Ovary (tissue), 9 donors: ENCODE results near the gene OR1K1. TPM values are rescaled to one million over a fixed set of nuclear protein-coding genes. Genes with fewer than 3 reads are reported as not detected.

Experiments used
- DNase-seq, 5 donors: peaks; one replicate each; pipeline ENCODE4 v3.0.0-alpha.2; 2019 to 2020
- H3K27ac ChIP-seq, 2 donors: fragments of 200-600 bp; one replicate each; pipeline versions ENCODE4 v1.5.1 to v1.8.0; 2019 to 2022
- H3K27me3 ChIP-seq: fragments of 200-600 bp; one replicate; pipeline ENCODE4 v1.8.0; 2022
- H3K36me3 ChIP-seq: fragments of 200-600 bp; sonication (generic); one replicate; pipeline ENCODE4 v1.5.1; 2019
- H3K4me1 ChIP-seq: one replicate; pipeline ENCODE4 v1.8.1; 2013; ENCODE audit warnings: mild to moderate bottlenecking, moderate library complexity; ENCODE audit not compliant: insufficient read depth
- H3K4me3 ChIP-seq: fragments of 200-600 bp; sonication (generic); one replicate; pipeline ENCODE4 v1.5.1; 2017
- H3K9me3 ChIP-seq, 2 donors: fragments of 200-600 bp in 1 of 2; sonication (generic) in 1 of 2; one replicate each; pipeline versions ENCODE4 v1.5.1 to v1.8.1; 2013 to 2019; ENCODE audit warnings: mild to moderate bottlenecking in 1 of 2, moderate library complexity in 1 of 2
- EP300 ChIP-seq: sonication (generic); formaldehyde crosslinking; IDR thresholded peaks from one replicate; pipeline ENCODE4 v1.6.1; 2017; ENCODE audit warnings: antibody characterized with exemption
- POLR2A ChIP-seq: fragments of 450-650 bp; IDR thresholded peaks from one replicate; pipeline ENCODE4 v1.6.1; 2017; ENCODE audit warnings: antibody characterized with exemption, mild to moderate bottlenecking, moderate library complexity
- WGBS, 3 donors: extraction: QIAGEN DNeasy Blood & Tissue Kit in 1 of 3; methylation state at CpG; one replicate each; pipeline versions ENCODE4 v1.1.5 to v1.1.7; 2013 to 2017; 5-methylcytosine and 5-hydroxymethylcytosine counted together
- intact Hi-C, 4 donors: fragments of 100-400 bp; cut with DNase I; formaldehyde crosslinking; loops; one replicate each; pipeline versions ENCODE4 v1.11.0 to v1.15.1; 2022 to 2023
- polyA plus RNA-seq, 2 donors: library from polyadenylated mRNA; stranded (reverse); fragments of 200-250 nt in 1 of 2; fragments of 350-450 nt in 1 of 2; fragmentation: Illumina TruSeq in 1 of 2; extraction: RNeasy Lipid Tissue Mini Kit (QIAGEN cat#74804) in 1 of 2; gene quantifications; one replicate each; pipeline ENCODE4 v1.2.3, GENCODE V29; 2013 to 2014
- total RNA-seq, 7 donors: library from RNA; depleted of rRNA in 2 of 7; stranded (reverse); fragments of >200 nt in 2 of 7; fragmentation: NEBNext Ultra II Directional in 3 of 7; extraction: Animal tissue kit (Norgen Biotek cat#: 25700) in 3 of 7; gene quantifications; one replicate each; pipeline versions ENCODE4 v1.1.0 to v1.2.4, GENCODE V29; 2016 to 2023
- TF ChIP-seq, protein P1 (sequence below), 3 donors: fragments of 450-650 bp in 2 of 3; fragments of 200-600 bp in 1 of 3; IDR thresholded peaks; one replicate each; pipeline versions ENCODE4 v1.5.1 to v1.8.0; 2016 to 2022; ENCODE audit warnings: antibody characterized with exemption in 3 of 3, mild to moderate bottlenecking in 1 of 3
- donor health status: DM: no; HTN: no; CAD: no; lungs with moderate emphysema.
- donor health status: DM: no; HTN: no; CAD: no.
- donor health status: Bipolar disorder and iron deficiency.
- donor health status: DM: yes; HTN: yes; CAD: no.
- donor health status: DM: no; HTN: no; CAD: no.
- donor health status: DM: yes; HTN: yes; CAD: no.

Gene OR1K1
- total and polyA plus RNA-seq, 9 donors, result not detected

- DNase-seq, result no peak
- TF ChIP-seq POLR2A (no peak), EP300 (no peak)
- TF ChIP-seq, protein P1, sequence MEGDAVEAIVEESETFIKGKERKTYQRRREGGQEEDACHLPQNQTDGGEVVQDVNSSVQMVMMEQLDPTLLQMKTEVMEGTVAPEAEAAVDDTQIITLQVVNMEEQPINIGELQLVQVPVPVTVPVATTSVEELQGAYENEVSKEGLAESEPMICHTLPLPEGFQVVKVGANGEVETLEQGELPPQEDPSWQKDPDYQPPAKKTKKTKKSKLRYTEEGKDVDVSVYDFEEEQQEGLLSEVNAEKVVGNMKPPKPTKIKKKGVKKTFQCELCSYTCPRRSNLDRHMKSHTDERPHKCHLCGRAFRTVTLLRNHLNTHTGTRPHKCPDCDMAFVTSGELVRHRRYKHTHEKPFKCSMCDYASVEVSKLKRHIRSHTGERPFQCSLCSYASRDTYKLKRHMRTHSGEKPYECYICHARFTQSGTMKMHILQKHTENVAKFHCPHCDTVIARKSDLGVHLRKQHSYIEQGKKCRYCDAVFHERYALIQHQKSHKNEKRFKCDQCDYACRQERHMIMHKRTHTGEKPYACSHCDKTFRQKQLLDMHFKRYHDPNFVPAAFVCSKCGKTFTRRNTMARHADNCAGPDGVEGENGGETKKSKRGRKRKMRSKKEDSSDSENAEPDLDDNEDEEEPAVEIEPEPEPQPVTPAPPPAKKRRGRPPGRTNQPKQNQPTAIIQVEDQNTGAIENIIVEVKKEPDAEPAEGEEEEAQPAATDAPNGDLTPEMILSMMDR (IDR thresholded peaks at IDR 0.05), result no peak
- no peak overlapping the region for H3K27ac ChIP-seq
- intact Hi-C loops, result loop anchor here in 1 of 4 donors (5.0 kb wide), 1 partner anchor 352 kb away; no protein-coding TSS in a partner anchor
- no peaks in the 10 kb centered on the region for H3K27me3 ChIP-seq
- H3K4me1 ChIP-seq, result no peaks in the 10 kb centered on the region
- H3K36me3 ChIP-seq, result no peaks in the 10 kb centered on the region
- WGBS, 3 donors, result 71 to 77% (median 76%) methylated on average over 6 of the region's 6 CpGs
- H3K4me3 ChIP-seq, result no peak overlapping the region
- no peaks in the 10 kb centered on the region for H3K9me3 ChIP-seq
Observed at GRCh38 chr9:122814545-122814944, 14.6 kb downstream of the OR1K1 start.

GRCh38 chr9:122815544-122815943, 15.6 kb downstream of the OR1K1 start:
- H3K27ac ChIP-seq, result no peak overlapping the region
- intact Hi-C loops, result no loop called here
- TF ChIP-seq, protein P1 (IDR thresholded peaks at IDR 0.05), result no peak
- TF ChIP-seq EP300 (no peak), POLR2A (no peak)
- no peaks in the 10 kb centered on the region for H3K27me3 ChIP-seq
- no peaks in the 10 kb centered on the region for H3K4me1 ChIP-seq
- DNase-seq, result no peak
- no peak overlapping the region for H3K4me3 ChIP-seq
- no peaks in the 10 kb centered on the region for H3K36me3 ChIP-seq
- no peaks in the 10 kb centered on the region for H3K9me3 ChIP-seq

GRCh38 chr9:122816163-122816867, 16.4 kb downstream of the OR1K1 start:
- Histone ChIP-seq H3K27me3 (no peaks in the 10 kb centered on the region), H3K36me3 (no peaks in the 10 kb centered on the region), H3K4me1 (no peaks in the 10 kb centered on the region), H3K27ac (no peak overlapping the region), H3K9me3 (no peaks in the 10 kb centered on the region), H3K4me3 (no peak overlapping the region)
- 78 to 87% (median 81%) methylated on average over 17 of the region's 17 CpGs for WGBS, 3 donors
- intact Hi-C loops, result no loop called here
- TF ChIP-seq, protein P1 (IDR thresholded peaks at IDR 0.05), result no peak
- TF ChIP-seq EP300 (no peak), POLR2A (no peak)
- peak in 1 of 5 donors; percentile 26 for DNase-seq

DNA sequence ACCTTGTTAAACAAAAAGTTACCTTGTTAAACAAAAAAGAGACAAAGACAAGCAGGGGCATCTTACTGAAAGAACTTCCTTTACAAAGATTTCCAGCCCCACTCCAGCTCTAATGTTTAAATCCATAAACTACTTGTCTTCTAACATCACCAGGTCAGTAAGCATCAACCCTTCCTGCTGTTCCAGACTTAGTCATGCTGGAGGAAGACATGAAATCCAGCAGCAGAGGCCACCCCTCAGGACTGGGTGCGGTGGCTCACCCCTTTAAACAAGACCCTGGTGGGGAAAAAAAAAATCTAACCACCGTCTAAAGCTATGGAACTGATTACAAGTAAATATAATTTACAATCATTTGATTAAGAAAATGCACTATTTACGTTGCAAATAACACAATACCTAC, 19.4 kb downstream of the OR1K1 start:
- H3K9me3 ChIP-seq, result no peaks in the 10 kb centered on the region
- H3K27me3 ChIP-seq, result no peaks in the 10 kb centered on the region
- H3K36me3 ChIP-seq, result no peaks in the 10 kb centered on the region
- no peak for TF ChIP-seq EP300
- TF ChIP-seq, protein P1 (IDR thresholded peaks at IDR 0.05), result no peak
- TF ChIP-seq POLR2A, result no peak
- no peak for DNase-seq
- intact Hi-C loops, result no loop called here
- no peak overlapping the region for H3K27ac ChIP-seq
- no peak overlapping the region for H3K4me3 ChIP-seq
- 61 to 64% (median 63%) methylated on average over 3 of the region's 3 CpGs for WGBS, 3 donors
- no peaks in the 10 kb centered on the region for H3K4me1 ChIP-seq
